ENCODE measurements around the gene MED23.

MED23 gene

DNA sequence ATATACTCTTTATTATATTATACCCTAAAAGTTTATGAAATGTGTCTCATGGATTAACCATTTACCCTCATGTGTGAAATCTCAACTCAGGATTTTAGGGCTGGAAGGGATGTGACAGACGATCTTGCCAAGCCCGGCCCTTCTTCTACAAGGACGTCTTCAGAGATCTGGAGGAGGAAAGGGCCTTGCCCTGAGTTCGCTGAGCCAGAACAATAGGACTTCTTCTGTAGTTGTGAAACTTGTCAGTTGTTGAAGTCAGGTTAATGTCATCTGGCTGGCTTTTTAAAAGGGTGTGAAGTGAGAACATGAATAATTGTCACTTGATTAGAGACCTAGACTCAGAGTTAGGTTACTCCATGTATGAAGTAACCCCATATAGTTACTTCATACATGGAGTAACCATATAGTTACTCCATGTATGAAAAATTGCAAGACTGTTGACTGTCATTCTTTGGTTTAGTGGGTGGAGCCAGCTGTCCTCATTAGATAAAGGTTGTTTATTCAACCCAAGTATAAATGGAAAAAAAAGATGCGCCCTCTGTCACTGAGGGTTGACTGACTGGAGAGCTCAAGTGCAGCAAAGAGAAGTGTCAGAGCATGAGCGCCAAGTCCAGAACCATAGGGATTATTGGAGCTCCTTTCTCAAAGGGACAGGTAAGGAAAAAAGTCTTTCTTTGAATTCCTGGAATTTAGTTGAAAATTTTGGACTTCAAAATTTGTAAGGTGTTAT, 55.2 kb downstream of the MED23 start, which contains the start of gene ARG1:
ARG1 (plus strand) TSS at position 541 of the 730 bp plus-strand sequence; CDS start at position 598, 57 bp downstream.
- DNase-seq (ENCODE audit: low read depth): no peak
- TF ChIP-seq, protein P1, sequence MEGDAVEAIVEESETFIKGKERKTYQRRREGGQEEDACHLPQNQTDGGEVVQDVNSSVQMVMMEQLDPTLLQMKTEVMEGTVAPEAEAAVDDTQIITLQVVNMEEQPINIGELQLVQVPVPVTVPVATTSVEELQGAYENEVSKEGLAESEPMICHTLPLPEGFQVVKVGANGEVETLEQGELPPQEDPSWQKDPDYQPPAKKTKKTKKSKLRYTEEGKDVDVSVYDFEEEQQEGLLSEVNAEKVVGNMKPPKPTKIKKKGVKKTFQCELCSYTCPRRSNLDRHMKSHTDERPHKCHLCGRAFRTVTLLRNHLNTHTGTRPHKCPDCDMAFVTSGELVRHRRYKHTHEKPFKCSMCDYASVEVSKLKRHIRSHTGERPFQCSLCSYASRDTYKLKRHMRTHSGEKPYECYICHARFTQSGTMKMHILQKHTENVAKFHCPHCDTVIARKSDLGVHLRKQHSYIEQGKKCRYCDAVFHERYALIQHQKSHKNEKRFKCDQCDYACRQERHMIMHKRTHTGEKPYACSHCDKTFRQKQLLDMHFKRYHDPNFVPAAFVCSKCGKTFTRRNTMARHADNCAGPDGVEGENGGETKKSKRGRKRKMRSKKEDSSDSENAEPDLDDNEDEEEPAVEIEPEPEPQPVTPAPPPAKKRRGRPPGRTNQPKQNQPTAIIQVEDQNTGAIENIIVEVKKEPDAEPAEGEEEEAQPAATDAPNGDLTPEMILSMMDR (IDR thresholded peaks at IDR 0.05; ENCODE audit: control insufficient read depth, insufficient read depth, low read depth, low read length, missing control alignments): no peak

DNA sequence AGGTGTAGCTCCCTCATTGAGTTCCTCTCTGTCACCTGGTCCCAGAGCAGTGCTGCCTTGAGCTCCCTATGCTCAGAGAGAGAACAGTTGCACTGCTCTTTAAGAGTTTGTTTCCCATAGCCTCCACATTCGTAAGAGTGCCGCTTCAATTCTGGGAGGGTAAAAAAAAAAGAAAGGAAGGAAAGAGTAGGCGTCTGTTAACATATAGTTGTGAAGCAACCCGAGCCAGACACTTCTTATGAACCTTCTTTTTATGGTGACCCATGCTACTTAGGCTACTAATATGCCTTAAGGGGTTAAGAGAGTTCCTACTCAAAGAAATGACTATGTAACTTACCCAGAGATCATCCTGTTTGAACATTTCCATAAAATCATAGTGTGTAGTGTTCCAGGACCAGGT, 59.3 kb downstream of the MED23 start:
- TF ChIP-seq, protein P1 (IDR thresholded peaks at IDR 0.05; ENCODE audit: control insufficient read depth, insufficient read depth, low read depth, low read length, missing control alignments): no peak
- no peak for DNase-seq (ENCODE audit: low read depth)

More for the DNA sequence above, 55.2 kb downstream of the MED23 start, which contains the start of gene ARG1:
- H3K4me3 ChIP-seq (ENCODE audit: control insufficient read depth, low read depth, low read length): no peak within 1 kb of the TSS

GRCh38 chr6:131565056-131565455, 63.0 kb downstream of the MED23 start:
- H3K4me3 ChIP-seq (ENCODE audit: control insufficient read depth, low read depth, low read length): no peak overlapping the region
- no peak for DNase-seq (ENCODE audit: low read depth)
- TF ChIP-seq, protein P1 (IDR thresholded peaks at IDR 0.05; ENCODE audit: control insufficient read depth, insufficient read depth, low read depth, low read length, missing control alignments): no peak

More for the DNA sequence above, 59.3 kb downstream of the MED23 start:
- no peak overlapping the region for H3K4me3 ChIP-seq (ENCODE audit: control insufficient read depth, low read depth, low read length)

DNA sequence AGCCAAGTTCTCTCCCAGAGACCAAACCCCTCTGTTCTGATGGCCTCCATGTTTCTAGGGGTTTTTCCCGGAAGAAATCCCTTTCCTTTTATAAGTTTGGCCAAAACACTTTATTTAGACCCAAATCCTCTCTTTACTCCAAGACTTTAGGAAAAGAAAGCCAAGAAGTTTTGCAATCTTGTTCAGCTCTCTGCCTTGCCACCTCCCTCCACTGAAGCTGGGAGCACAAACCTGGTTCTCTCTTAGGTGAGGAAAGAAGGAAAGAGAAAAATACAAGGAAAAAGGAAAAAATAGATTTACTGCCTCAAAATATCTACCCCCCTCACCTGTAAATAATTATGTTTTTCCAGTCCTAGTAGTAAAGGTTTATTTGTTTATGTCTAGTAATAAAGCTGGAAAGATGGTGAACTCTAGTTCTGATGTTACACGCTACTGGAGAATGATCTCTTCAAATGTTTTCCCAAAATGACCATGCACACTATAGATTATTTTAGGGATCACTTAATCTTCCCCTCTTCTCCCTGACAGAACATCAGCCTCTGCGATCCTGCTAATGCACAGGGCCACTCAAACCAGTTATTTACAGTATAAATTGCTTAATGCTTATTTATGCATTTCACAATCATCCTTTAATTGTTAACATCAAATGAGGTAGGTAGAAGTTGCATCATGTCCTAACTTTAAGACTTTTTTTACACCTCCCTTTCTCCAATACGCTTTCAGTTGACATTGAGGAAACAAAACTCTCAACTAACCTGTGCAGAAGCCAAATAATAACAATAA, 65.9 kb downstream of the MED23 start:
- DNase-seq (ENCODE audit: low read depth): no peak
- H3K4me3 ChIP-seq (ENCODE audit: control insufficient read depth, low read depth, low read length): no peak overlapping the region
- TF ChIP-seq, protein P1 (IDR thresholded peaks at IDR 0.05; ENCODE audit: control insufficient read depth, insufficient read depth, low read depth, low read length, missing control alignments): no peak

DNA sequence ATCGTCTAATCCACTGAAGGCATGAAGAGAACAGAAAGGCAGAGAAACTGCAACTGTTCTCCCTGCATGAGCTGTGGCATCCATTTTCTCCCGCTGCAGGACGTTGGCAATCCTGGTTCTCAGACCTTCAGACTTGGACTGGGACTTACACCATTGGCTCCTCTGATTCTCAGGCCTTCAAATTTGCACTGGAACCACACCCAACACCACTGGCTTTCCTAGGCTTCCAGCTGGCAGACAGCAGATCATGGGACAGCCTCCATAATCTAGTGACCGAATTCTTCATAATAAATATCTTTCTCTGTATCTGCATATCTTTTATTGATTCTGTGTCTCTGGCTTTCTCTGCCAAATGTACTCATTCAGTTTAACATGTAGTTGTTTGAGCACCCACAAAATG, 69.1 kb downstream of the MED23 start:
- TF ChIP-seq, protein P1 (IDR thresholded peaks at IDR 0.05; ENCODE audit: control insufficient read depth, insufficient read depth, low read depth, low read length, missing control alignments): no peak
- DNase-seq (ENCODE audit: low read depth): no peak
- H3K4me3 ChIP-seq (ENCODE audit: control insufficient read depth, low read depth, low read length): no peak overlapping the region

- no peak overlapping the region for H3K4me3 ChIP-seq (ENCODE audit: control insufficient read depth, low read depth, low read length)
- no peak for DNase-seq (ENCODE audit: low read depth)
- TF ChIP-seq, protein P1 (IDR thresholded peaks at IDR 0.05; ENCODE audit: control insufficient read depth, insufficient read depth, low read depth, low read length, missing control alignments): no peak
Measured at GRCh38 chr6:131555992-131556391, 72.0 kb downstream of the MED23 start.
